ENCODE results near the gene CSGALNACT2.

Gene CSGALNACT2

GRCh38 chr10:43203448-43204041 is 65.3 kb downstream of the CSGALNACT2 start:
- peak in 1 of 3 experiments; percentile 49 for DNase-seq

- no peak for DNase-seq
These were observed 66.0 kb downstream of the CSGALNACT2 start for GRCh38 chr10:43204042-43204942.

DNA sequence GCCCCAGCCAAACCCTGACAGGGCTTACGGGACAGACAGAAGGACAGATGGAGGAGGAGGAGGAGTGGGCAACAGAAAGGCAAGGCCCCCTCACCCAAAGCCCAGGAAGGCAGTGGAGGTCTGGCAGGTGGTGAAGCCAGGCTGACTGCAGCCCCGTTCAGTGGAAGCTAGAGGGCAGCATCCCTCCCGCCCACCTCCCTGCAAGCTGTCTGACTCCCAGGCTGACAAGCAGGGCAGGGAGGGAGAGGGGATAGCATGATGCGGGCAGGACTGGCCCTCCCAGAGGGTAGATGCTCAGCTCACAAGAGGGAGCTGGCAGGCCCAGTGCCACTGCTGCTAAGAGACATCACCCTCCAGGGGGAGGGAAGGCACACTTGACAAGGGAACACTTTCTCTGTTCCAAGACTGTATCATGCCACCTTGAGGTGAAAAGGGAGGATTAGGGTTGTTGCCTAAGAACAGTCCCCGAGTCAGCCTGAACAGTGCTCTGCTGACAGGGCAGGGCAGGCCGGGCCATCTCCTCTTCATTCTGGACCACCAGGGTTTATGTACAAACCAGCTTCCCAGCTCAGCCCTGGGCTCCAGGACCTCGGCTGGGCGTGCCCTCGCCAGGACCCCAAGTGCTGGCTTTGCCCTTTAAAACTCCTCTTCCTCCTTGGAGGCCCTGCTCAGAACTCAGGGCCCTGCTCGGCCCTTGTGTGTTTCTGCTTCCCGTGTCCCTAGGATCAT is 66.9 kb downstream of the CSGALNACT2 start:
- DNase-seq, result peak; percentile 21 to 49 (median 27)

GRCh38 chr10:43205681-43206390 is 67.6 kb downstream of the CSGALNACT2 start:
- DNase-seq, result no peak

DNA sequence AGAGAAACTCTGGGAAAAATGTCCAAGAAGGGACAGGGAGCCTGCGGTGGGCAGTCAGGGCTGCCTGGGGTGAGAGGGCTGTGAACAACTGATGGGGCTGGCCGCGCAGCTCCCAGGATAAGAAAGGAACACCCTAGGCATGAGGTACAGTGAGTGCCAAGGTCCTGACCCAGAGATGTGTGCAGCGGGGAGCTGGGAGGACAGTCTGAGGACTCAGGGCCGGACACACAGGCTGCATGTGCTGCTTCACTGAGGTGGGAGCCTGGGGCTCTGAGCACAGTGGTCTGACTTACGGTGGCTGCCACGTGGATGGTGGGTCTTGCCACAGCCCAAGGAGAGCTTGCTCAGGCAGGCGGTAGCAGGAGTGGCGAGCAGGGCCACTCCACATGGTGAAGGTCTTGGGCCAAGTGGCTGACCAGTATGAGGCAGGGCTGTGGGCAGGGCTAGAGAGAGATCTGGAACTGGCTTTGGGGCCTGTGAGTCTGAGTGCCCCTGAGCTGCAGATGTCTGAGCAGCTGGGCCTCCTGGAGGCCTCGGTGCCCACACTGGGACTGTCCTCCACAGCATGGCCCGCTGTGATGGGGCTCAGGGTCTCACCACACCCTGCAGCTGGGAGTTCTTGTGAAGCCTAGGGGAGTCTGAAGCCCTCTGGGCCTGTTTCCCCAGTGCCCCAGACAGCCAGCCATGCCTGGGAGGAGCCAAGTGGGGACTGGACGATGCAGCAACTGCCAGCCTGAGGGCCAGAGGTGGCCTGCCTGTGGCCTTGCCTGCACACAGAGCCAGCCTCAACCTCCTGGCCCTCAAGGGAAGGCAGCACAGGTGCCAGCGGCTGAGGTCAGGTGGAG is 68.4 kb downstream of the CSGALNACT2 start:
- no peak for DNase-seq

DNA sequence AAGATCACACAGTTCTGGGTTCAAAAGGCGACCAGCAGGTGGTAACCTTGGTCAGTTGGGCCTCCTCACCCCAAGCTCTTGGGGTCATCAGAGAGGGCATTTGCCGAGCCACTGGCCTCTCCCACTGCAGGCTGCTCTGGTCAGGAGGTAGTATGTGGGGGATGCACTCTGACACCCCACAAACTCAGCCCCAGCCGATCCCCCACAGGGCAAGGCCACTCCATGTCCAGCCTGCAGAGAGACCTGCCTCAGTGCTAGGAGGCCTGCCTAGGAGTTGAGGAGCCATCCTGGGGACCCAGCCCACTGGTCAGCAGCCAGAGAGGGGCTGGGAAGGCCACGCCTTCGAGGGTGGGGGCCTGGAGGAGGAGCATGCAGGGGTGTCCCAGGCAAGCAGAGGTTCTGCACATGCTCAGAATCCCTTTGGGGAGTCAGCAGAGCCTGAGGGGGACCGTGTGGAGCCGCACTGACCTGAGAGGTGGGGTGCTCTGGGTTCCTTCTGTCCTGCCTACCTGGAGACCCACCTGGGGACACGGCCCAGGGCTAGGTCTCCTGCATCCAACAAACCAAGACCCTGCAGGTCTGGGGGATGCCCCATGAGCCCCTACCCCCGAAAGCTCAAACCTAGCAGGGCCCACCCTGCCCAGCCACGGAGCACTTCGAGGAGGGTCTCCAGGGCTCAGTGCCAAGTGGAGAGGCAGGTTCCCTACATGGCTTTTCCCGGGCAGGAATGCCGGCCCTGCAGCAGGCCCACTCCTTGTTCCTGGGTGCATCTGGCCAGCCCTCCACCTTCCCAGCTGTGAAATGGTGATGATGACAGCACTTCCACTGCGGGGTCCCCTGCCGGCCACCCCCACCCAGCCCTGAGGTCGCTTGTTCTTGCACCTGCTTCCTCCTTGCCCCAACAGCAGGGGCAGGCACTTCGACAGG is 70.2 kb downstream of the CSGALNACT2 start:
- DNase-seq, result no peak

DNA sequence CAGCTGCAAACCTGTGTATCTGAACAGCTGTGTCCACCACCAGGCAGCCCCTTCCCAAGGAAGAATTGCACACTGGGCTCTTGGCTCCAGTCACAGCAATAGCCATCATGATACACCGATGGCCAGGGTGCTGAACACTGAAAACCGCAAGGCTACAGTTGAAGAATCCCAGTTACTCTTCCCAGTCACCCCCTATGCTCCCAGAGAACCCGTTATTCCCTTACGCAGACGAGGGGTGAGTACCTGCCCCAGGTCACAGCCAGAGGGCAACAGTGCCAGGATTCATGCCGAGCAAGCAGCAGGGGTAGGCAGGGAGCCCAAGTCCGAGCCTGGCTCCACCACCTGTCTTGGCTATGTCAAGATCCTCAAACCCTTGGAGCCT is 70.8 kb downstream of the CSGALNACT2 start:
- peak in 1 of 3 experiments; percentile 17 for DNase-seq

DNA sequence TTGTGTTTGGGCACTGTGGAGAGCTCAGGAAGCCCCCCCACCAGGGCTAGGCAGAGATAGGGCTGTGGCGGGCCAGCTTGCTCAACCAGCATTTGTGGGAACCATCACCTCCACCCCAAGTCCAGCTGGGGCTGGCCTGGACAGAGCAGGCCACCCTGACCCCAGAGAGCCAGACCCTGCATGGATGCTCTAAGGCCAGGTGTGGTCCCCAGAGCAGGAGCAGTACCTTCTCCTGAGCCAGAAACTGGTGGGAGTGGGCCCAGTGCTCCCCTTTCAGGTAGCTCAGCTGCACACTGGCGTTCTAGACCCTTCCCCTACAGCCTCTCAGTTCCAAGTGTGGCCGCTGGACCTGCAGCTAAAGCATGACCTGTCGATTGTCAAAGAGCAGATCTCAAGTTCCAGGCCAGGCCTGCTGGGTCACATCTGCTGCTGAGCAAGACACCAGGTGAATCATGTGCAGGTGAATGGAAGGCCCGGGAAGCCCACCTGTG is 71.5 kb downstream of the CSGALNACT2 start:
- DNase-seq, result no peak

DNA sequence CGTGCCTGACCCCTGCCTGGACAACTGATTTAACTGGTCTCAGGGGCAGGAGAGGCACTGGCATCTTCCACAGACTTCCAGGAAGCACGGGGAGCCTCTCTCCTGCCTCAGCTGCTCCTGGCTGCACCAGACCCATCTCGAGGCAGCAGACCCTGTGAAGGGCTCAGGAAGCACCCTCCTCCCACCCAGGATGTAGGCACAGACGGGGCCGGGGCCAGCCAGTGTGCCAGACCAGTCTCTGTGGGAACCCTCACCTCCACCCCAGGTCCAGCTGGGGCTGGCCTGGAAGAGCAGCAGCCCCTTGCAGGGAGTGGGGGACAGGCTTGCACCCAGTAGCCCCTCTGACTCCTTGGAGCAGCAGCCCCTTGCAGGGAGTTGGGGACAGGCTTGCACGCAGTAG is 72.3 kb downstream of the CSGALNACT2 start:
- DNase-seq, result no peak

DNA sequence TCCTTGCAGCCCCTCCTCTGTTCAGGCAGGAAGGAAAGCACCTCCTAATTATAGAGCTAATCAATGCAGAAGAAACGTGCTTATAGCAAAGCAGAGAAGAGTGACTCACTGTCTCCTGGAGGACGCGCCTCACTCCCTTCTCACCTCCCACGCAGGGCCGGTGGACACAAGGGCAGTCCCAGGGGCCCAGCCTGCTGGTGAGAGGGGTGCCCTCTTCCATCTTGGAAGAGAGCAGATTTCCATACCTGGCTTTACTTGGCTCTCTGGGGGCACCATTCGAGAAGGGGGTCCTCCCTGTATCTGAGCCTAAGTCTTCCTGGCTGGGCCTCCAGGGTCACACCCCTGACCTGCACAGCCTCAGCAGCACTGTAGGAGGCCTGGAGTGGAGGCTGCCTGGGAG is 72.8 kb downstream of the CSGALNACT2 start:
- no peak for DNase-seq

DNA sequence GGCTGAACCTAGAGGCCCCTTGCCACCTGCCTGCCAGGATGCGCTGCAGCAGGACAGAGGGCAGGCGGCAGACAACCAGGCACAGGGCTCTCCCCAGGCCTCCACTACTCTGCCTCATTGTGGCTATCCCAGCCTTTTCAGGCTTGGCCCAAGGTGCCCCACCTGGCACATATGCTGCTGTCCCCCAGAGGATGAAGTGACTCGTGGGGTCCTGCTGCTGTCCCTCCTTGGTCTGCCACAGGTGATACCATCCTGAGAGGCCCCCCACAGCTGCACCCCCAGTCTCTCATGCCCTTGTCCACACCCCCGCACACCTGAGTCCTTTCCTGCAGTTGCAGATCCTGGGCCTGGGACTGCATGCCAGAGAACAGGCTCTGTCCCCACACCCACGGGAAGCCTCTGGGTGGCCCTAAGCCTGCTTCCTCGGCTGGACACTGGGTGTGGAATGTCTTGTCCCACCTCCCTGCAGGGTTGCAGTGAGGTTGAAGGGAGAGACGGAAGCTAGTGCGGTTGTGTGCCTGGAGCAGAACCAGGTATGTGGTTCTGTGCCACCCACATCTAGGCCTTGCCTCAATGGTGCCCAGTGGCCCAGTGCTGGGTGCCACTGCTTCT is 73.3 kb downstream of the CSGALNACT2 start:
- no peak for DNase-seq

GRCh38 chr10:43212043-43212721 is 73.9 kb downstream of the CSGALNACT2 start:
- no peak for DNase-seq

GRCh38 chr10:43214071-43214955 is 76.1 kb downstream of the CSGALNACT2 start:
- DNase-seq, result no peak

- peak in 1 of 3 experiments; percentile 42 for DNase-seq
These were observed 76.8 kb downstream of the CSGALNACT2 start for GRCh38 chr10:43214956-43215561.

DNA sequence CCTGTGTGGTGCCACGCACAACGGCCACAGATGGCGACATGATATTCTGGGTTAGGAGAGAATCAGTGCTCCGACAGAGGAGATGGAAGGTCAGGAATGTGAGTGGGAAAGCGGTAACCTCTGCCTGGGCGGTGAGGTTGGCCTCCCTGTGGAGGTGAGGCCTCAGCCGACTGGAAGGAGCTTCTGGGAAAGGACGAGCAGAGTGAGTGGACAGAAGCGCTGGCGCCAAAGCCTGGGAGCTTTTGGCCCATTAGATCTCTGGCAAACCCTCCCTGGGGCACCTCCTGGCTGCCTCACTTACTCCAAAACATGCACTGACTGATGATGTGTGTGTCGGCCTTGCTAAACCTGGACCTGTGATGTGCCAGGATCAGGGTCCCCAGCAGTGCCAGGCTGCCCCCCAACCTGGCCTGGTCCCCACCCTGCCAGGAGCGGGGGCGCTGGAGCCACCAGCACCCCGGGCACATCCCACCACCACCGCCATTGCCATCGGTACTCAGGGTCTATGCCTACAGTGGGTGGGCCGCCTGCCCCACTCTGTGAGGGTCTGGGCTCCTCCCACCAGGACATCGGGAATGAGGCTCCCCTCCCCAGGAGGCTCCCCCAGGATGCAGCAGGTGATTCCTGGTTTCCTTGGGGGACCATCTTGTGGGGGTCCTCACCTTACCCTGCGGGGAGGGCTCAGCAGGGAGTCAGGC is 77.7 kb downstream of the CSGALNACT2 start:
- no peak for DNase-seq

DNA sequence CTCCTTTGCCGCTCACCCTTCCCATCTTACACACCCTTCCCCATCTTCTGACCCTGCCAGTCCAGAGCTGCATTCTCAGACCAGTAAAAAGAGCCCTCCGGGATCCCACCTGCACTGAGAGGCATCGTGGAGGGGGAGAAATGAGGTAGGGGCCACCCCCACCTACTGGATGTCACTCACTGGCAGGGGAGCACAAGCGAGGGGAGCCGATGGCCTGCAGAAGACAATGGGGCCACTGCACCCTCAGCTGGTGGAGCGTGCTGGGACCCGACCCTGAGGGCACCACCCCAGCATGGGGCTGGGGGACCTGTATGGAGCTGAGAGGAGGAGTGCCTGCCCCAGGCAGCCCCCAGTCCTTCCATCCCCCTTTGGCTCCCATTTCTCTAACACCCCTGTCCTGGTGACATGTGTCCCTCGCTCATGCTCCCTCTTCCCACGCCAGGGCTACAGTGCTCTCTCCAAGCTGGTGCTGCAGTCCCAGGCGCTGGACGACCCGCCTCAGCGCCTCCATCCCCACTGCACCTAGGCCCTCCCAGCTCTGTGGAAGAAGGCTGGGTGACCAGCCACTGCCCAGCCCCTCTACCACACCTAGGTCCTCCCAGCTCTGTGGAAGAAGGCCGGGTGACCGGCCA is 78.8 kb downstream of the CSGALNACT2 start:
- no peak for DNase-seq

Measured in NCI-H1417 (cell line).